Measurements from ENCODE around the gene RAP1B. TPM values are rescaled to one million over a fixed set of nuclear protein-coding genes. Genes with fewer than 3 reads are reported as not detected.

RAP1B gene
- 100 to 1,000 TPM; 105 to 145 TPM for total RNA-seq

- H3K4me1 ChIP-seq (replicated peaks): no peaks in the 10 kb centered on the region
- H3K36me3 ChIP-seq: no peaks in the 10 kb centered on the region
- WGBS: under 1% methylated on average over 81 of the region's 84 CpGs
- H3K4me3 ChIP-seq: peak within 1 kb of the TSS; percentile 66 to 81
- H3K9me3 ChIP-seq: no peaks in the 10 kb centered on the region
- H3K27me3 ChIP-seq (replicated peaks; ENCODE audit: insufficient read depth): no peaks in the 10 kb centered on the region
- peak; percentile 90 for DNase-seq (ENCODE audit: low spot score)
- peak; percentile 92 for TF ChIP-seq POLR2AphosphoS5 (IDR thresholded peaks at IDR 0.05)
- TF ChIP-seq POLR2A (IDR thresholded peaks at IDR 0.05): peak; percentile 97
- peak in 1 of 4 experiments; percentile 10 for TF ChIP-seq CTCF (IDR thresholded peaks at IDR 0.05)
- intact Hi-C loops (cut with DNase I): loop anchor here (2.0 kb wide), 1 partner anchor 76 kb away; the partner anchor contains the start of gene NUP107
- H3K27ac ChIP-seq: peak within 1 kb of the TSS; percentile 97 to 99
Measured at GRCh38 chr12:68610370-68611093, at the start of gene RAP1B. RAP1B (plus strand) TSS chr12:68610899; CDS start chr12:68648725, 37,826 bp downstream.

GRCh38 chr12:68561830-68562229, 48.9 kb upstream of the RAP1B start:
- TF ChIP-seq POLR2AphosphoS5 (IDR thresholded peaks at IDR 0.05) (no peak), CTCF (IDR thresholded peaks at IDR 0.05) (no peak), POLR2A (IDR thresholded peaks at IDR 0.05) (no peak)
- 92% methylated on average over 10 of the region's 10 CpGs for WGBS

GRCh38 chr12:68564166-68564565, 46.5 kb upstream of the RAP1B start:
- no peak overlapping the region for H3K4me3 ChIP-seq
- no peak for DNase-seq (ENCODE audit: low spot score)
- no peaks in the 10 kb centered on the region for H3K4me1 ChIP-seq (replicated peaks)
- H3K27me3 ChIP-seq (replicated peaks; ENCODE audit: insufficient read depth): no peaks in the 10 kb centered on the region
- 83% methylated on average over 1 of the region's 1 CpG for WGBS
- H3K27ac ChIP-seq: no peak overlapping the region
- no peaks in the 10 kb centered on the region for H3K9me3 ChIP-seq
- intact Hi-C loops (cut with DNase I): no loop called here
- no peak for TF ChIP-seq POLR2AphosphoS5 (IDR thresholded peaks at IDR 0.05)
- TF ChIP-seq CTCF (IDR thresholded peaks at IDR 0.05): no peak
- no peak for TF ChIP-seq POLR2A (IDR thresholded peaks at IDR 0.05)
- no peaks in the 10 kb centered on the region for H3K36me3 ChIP-seq

More at GRCh38 chr12:68561830-68562229, 48.9 kb upstream of the RAP1B start:
- H3K4me1 ChIP-seq (replicated peaks): no peaks in the 10 kb centered on the region
- intact Hi-C loops (cut with DNase I): no loop called here
- H3K27ac ChIP-seq: no peak overlapping the region
- H3K9me3 ChIP-seq: no peaks in the 10 kb centered on the region
- no peak overlapping the region for H3K4me3 ChIP-seq
- no peaks in the 10 kb centered on the region for H3K36me3 ChIP-seq
- H3K27me3 ChIP-seq (replicated peaks; ENCODE audit: insufficient read depth): no peaks in the 10 kb centered on the region
- DNase-seq (ENCODE audit: low spot score): no peak

GRCh38 chr12:68565391-68565903, 45.3 kb upstream of the RAP1B start:
- no peak overlapping the region for H3K4me3 ChIP-seq
- no peaks in the 10 kb centered on the region for H3K4me1 ChIP-seq (replicated peaks)
- intact Hi-C loops (cut with DNase I): no loop called here
- 10% methylated on average over 1 of the region's 1 CpG for WGBS
- TF ChIP-seq POLR2A (IDR thresholded peaks at IDR 0.05): no peak
- no peak for TF ChIP-seq POLR2AphosphoS5 (IDR thresholded peaks at IDR 0.05)
- TF ChIP-seq CTCF (IDR thresholded peaks at IDR 0.05): no peak
- no peak overlapping the region for H3K27ac ChIP-seq
- DNase-seq (ENCODE audit: low spot score): no peak
- H3K27me3 ChIP-seq (replicated peaks; ENCODE audit: insufficient read depth): no peaks in the 10 kb centered on the region
- H3K9me3 ChIP-seq: no peaks in the 10 kb centered on the region
- H3K36me3 ChIP-seq: no peaks in the 10 kb centered on the region

All from prostate gland (tissue), 2 donors.